H1 (cell line): Measurements from ENCODE around the gene LCN10.

Experiments
- BRCA1 ChIP-seq: IDR thresholded peaks from 2 replicates; pipeline ENCODE4 v1.6.1; 2012; ENCODE audit warnings: low read depth, low read length, improper control_type of control experiment
- JUN ChIP-seq: IDR thresholded peaks from 2 replicates; pipeline ENCODE4 v1.6.1; 2011; ENCODE audit warnings: low read depth, mild to moderate bottlenecking, improper control_type of control experiment, low read length
- POLR2AphosphoS5 ChIP-seq: IDR thresholded peaks from 2 replicates; pipeline ENCODE4 v1.6.1; 2011; ENCODE audit warnings: low read depth, low read length

DNA sequence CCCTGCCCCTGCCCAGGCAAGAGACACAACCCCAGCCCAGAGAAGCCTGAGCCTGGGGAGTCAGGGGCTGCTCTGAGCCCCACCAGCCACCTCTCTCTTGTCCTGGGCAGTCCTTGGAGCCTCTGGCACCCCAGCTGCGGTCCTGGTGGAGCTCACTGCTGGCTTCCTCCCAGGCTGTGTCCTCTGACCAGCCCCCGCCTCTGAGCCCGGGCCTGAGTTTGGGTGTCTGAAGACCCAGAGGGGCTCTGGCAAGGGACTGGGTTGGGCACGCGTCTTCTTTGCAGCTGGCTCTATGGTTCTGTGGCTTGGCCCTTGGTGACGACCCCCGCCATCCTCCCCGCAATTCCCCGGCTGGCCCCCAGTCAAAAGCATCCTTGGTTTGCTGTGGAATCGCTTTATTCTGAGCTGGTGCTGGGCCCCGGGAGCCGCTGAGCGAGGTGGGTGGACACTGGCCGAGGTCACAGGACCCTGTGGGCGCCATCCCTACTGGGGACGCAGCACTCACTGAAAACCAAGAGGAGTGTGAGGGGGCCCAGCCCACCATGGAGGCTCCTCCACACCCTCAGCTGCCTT, 985 bp upstream of the LCN10 start:
- TF ChIP-seq BRCA1 = no peak
- no peak for TF ChIP-seq JUN
- no peak for TF ChIP-seq POLR2AphosphoS5
